ENCODE data around the gene MFAP2.

Gene MFAP2

GRCh38 chr1:16988210-16988609 lies 7.8 kb upstream of the MFAP2 start:
- H3K9ac ChIP-seq (ENCODE audit: low read depth, low read length): no peak overlapping the region
- no peaks in the 10 kb centered on the region for H3K4me1 ChIP-seq (ENCODE audit: insufficient read depth, low read length)
- no peaks in the 10 kb centered on the region for H3K9me3 ChIP-seq (ENCODE audit: insufficient read depth, low read depth, low read length)
- no peaks in the 10 kb centered on the region for H3K27me3 ChIP-seq (ENCODE audit: insufficient read depth, low read length)
- peaks cover 7% of the 10 kb centered on the region; the same call in 1 of the 2 replicates for H3K36me3 ChIP-seq (ENCODE audit: insufficient read depth, low read depth, low read length)
- no peak overlapping the region for H3K4me3 ChIP-seq (ENCODE audit: low read length)
- H3K27ac ChIP-seq (ENCODE audit: low read length): no peak overlapping the region

GRCh38 chr1:16986962-16987361 lies 6.5 kb upstream of the MFAP2 start:
- Histone ChIP-seq H3K4me3 (ENCODE audit: low read length) (no peak overlapping the region), H3K9ac (ENCODE audit: low read depth, low read length) (no peak overlapping the region), H3K9me3 (ENCODE audit: insufficient read depth, low read depth, low read length) (no peaks in the 10 kb centered on the region), H3K27me3 (ENCODE audit: insufficient read depth, low read length) (no peaks in the 10 kb centered on the region), H3K36me3 (ENCODE audit: insufficient read depth, low read depth, low read length) (peaks cover 7% of the 10 kb centered on the region; the same call in 1 of the 2 replicates), H3K4me1 (ENCODE audit: insufficient read depth, low read length) (no peaks in the 10 kb centered on the region), H3K27ac (ENCODE audit: low read length) (no peak overlapping the region)

DNA sequence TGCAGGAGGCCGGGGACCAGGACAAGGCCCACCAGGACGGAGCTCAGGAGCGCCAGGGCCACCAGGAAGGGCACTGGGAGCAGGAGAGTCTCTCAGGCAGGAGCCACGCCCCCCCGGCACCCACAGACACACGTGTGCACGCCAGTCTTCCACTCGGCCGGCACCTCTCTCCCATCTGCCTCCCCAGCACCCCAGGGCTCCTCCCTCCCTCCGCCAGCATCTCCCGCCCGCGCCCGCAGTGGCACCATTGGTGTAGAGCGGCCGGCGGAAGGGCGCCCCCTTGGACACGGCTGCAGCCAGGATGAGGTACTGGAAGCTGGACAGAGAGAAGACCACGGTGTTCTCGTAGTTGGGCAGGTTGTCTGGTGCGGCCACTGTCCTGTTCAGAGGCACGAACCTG lies 6.1 kb upstream of the MFAP2 start:
- Histone ChIP-seq H3K4me1 (ENCODE audit: insufficient read depth, low read length) (no peaks in the 10 kb centered on the region), H3K27ac (ENCODE audit: low read length) (no peak overlapping the region), H3K27me3 (ENCODE audit: insufficient read depth, low read length) (no peaks in the 10 kb centered on the region), H3K36me3 (ENCODE audit: insufficient read depth, low read depth, low read length) (peaks cover 7% of the 10 kb centered on the region; the same call in 1 of the 2 replicates), H3K4me3 (ENCODE audit: low read length) (no peak overlapping the region), H3K9me3 (ENCODE audit: insufficient read depth, low read depth, low read length) (no peaks in the 10 kb centered on the region), H3K9ac (ENCODE audit: low read depth, low read length) (no peak overlapping the region)

DNA sequence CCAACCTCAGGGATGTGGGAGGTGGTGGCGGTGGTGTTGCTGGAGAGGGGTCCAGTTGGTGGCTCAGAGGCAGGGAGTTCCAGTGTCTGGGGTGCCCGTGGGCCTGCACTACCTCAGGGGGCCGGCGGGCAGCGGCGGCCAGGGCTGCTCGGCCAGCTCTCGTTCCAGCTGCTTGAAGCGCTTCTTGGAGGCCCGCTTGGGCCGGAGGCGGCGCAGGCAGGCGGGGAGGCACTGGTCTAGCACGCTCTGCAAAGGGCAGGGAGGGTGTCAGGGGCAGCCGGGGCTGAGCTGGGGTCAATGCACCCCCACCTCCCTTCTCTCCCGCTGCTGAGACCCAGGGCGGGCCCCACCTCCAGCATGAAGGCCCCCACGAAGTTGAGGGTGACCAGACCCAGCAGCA lies 5.7 kb upstream of the MFAP2 start:
- Histone ChIP-seq H3K4me3 (ENCODE audit: low read length) (no peak overlapping the region), H3K27me3 (ENCODE audit: insufficient read depth, low read length) (no peaks in the 10 kb centered on the region; the same call in 1 of the 2 replicates), H3K4me1 (ENCODE audit: insufficient read depth, low read length) (no peaks in the 10 kb centered on the region), H3K27ac (ENCODE audit: low read length) (no peak overlapping the region), H3K9ac (ENCODE audit: low read depth, low read length) (no peak overlapping the region), H3K9me3 (ENCODE audit: insufficient read depth, low read depth, low read length) (no peaks in the 10 kb centered on the region), H3K36me3 (ENCODE audit: insufficient read depth, low read depth, low read length) (peaks cover 7% of the 10 kb centered on the region; the same call in 1 of the 2 replicates)

GRCh38 chr1:16984717-16985116 lies 4.3 kb upstream of the MFAP2 start:
- no peak overlapping the region for H3K9ac ChIP-seq (ENCODE audit: low read depth, low read length)
- H3K27me3 ChIP-seq (ENCODE audit: insufficient read depth, low read length): no peaks in the 10 kb centered on the region; the same call in 1 of the 2 replicates
- no peaks in the 10 kb centered on the region for H3K4me1 ChIP-seq (ENCODE audit: insufficient read depth, low read length)
- H3K9me3 ChIP-seq (ENCODE audit: insufficient read depth, low read depth, low read length): no peaks in the 10 kb centered on the region
- H3K36me3 ChIP-seq (ENCODE audit: insufficient read depth, low read depth, low read length): peaks cover 7% of the 10 kb centered on the region; the same call in 1 of the 2 replicates
- H3K27ac ChIP-seq (ENCODE audit: low read length): no peak overlapping the region
- no peak overlapping the region for H3K4me3 ChIP-seq (ENCODE audit: low read length)

DNA sequence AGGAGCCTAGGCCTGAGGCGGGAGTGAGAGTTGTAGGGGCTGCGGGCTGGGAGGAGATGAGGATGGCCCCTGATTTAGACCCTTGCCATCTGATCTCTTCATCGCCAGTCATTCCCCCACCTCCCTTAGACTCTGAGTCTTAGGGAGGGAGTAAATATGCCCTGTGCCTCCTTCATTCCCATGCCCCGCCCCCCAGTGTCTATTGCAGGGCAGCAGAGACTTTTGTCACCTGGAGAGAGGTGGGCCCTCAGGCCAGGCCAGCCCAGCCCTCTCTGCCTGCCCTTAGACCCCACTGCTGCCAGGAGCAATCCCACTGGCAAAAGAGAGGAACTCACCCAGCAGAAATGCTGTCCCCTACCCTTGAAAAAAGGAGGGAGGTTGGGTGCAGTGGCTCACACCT lies 3.2 kb upstream of the MFAP2 start:
- H3K27ac ChIP-seq (ENCODE audit: low read length): no peak overlapping the region
- peaks cover 7% of the 10 kb centered on the region; the same call in 1 of the 2 replicates for H3K36me3 ChIP-seq (ENCODE audit: insufficient read depth, low read depth, low read length)
- H3K9ac ChIP-seq (ENCODE audit: low read depth, low read length): no peak overlapping the region
- H3K9me3 ChIP-seq (ENCODE audit: insufficient read depth, low read depth, low read length): no peaks in the 10 kb centered on the region
- no peaks in the 10 kb centered on the region; the same call in 1 of the 2 replicates for H3K27me3 ChIP-seq (ENCODE audit: insufficient read depth, low read length)
- H3K4me1 ChIP-seq (ENCODE audit: insufficient read depth, low read length): peaks cover 6% of the 10 kb centered on the region; the same call in 1 of the 2 replicates
- H3K4me3 ChIP-seq (ENCODE audit: low read length): no peak overlapping the region

DNA sequence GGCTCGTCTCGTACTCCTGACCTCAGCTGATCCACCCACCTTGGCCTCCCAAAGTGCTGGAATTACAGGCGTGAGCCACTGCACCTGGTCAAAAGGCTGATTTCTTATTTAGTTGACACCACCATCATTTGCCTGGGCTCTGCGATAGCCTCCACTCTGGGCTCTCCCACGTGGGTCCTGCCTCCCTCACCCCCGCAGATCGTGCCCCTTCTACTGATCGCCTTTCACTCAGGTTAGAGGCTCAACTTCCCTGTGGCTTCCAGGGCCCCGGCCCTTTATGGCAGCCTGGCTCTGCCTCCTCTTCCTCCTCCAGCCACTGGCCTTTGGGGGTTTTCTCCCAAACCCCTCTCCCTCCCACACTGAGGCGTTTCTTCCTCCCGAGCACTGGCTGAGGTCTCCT lies 2.5 kb upstream of the MFAP2 start:
- Histone ChIP-seq H3K36me3 (ENCODE audit: insufficient read depth, low read depth, low read length) (peaks cover 6% of the 10 kb centered on the region; the same call in 1 of the 2 replicates), H3K4me3 (ENCODE audit: low read length) (no peak overlapping the region), H3K9ac (ENCODE audit: low read depth, low read length) (no peak overlapping the region)

GRCh38 chr1:16981269-16981849 lies 939 bp upstream of the MFAP2 start:
- Histone ChIP-seq H3K9ac (ENCODE audit: low read depth, low read length) (no peak overlapping the region), H3K27me3 (ENCODE audit: insufficient read depth, low read length) (no peaks in the 10 kb centered on the region; the same call in 1 of the 2 replicates), H3K4me3 (ENCODE audit: low read length) (no peak overlapping the region), H3K27ac (ENCODE audit: low read length) (no peak overlapping the region), H3K36me3 (ENCODE audit: insufficient read depth, low read depth, low read length) (peaks cover 18% of the 10 kb centered on the region), H3K4me1 (ENCODE audit: insufficient read depth, low read length) (peaks cover 11% of the 10 kb centered on the region; the same call in 1 of the 2 replicates), H3K9me3 (ENCODE audit: insufficient read depth, low read depth, low read length) (no peaks in the 10 kb centered on the region)

More for the DNA sequence above, 2.5 kb upstream of the MFAP2 start:
- H3K4me1 ChIP-seq (ENCODE audit: insufficient read depth, low read length): peaks cover 11% of the 10 kb centered on the region; the same call in 1 of the 2 replicates
- H3K9me3 ChIP-seq (ENCODE audit: insufficient read depth, low read depth, low read length): no peaks in the 10 kb centered on the region
- no peaks in the 10 kb centered on the region; the same call in 1 of the 2 replicates for H3K27me3 ChIP-seq (ENCODE audit: insufficient read depth, low read length)
- H3K27ac ChIP-seq (ENCODE audit: low read length): no peak overlapping the region

- H3K27ac ChIP-seq (ENCODE audit: low read length): peak overlapping the region; percentile 2
- peaks cover 33% of the 10 kb centered on the region for H3K36me3 ChIP-seq (ENCODE audit: insufficient read depth, low read depth, low read length)
- H3K4me1 ChIP-seq (ENCODE audit: insufficient read depth, low read length): peaks cover 11% of the 10 kb centered on the region; the same call in 1 of the 2 replicates
- H3K27me3 ChIP-seq (ENCODE audit: insufficient read depth, low read length): no peaks in the 10 kb centered on the region; the same call in 1 of the 2 replicates
- H3K9me3 ChIP-seq (ENCODE audit: insufficient read depth, low read depth, low read length): no peaks in the 10 kb centered on the region
- peak overlapping the region; percentile 96 for H3K4me3 ChIP-seq (ENCODE audit: low read length)
- H3K9ac ChIP-seq (ENCODE audit: low read depth, low read length): peak overlapping the region; percentile 86
Measured at GRCh38 chr1:16979475-16980327, 719 bp downstream of the MFAP2 start.

GRCh38 chr1:16978567-16979474 lies 1.6 kb downstream of the MFAP2 start:
- H3K9ac ChIP-seq (ENCODE audit: low read depth, low read length): peak overlapping the region; percentile 86
- H3K4me1 ChIP-seq (ENCODE audit: insufficient read depth, low read length): peaks cover 11% of the 10 kb centered on the region; the same call in 1 of the 2 replicates
- no peak overlapping the region for H3K27ac ChIP-seq (ENCODE audit: low read length)
- H3K9me3 ChIP-seq (ENCODE audit: insufficient read depth, low read depth, low read length): no peaks in the 10 kb centered on the region
- peak overlapping the region; percentile 96 for H3K4me3 ChIP-seq (ENCODE audit: low read length)
- H3K27me3 ChIP-seq (ENCODE audit: insufficient read depth, low read length): no peaks in the 10 kb centered on the region; the same call in 1 of the 2 replicates
- peaks cover 33% of the 10 kb centered on the region for H3K36me3 ChIP-seq (ENCODE audit: insufficient read depth, low read depth, low read length)

- no peaks in the 10 kb centered on the region; the same call in 1 of the 2 replicates for H3K27me3 ChIP-seq (ENCODE audit: insufficient read depth, low read length)
- H3K4me1 ChIP-seq (ENCODE audit: insufficient read depth, low read length): peaks cover 11% of the 10 kb centered on the region; the same call in 1 of the 2 replicates
- peak overlapping the region; percentile 86; the same call in 1 of the 2 replicates for H3K9ac ChIP-seq (ENCODE audit: low read depth, low read length)
- peaks cover 37% of the 10 kb centered on the region for H3K36me3 ChIP-seq (ENCODE audit: insufficient read depth, low read depth, low read length)
- no peak overlapping the region for H3K4me3 ChIP-seq (ENCODE audit: low read length)
- H3K9me3 ChIP-seq (ENCODE audit: insufficient read depth, low read depth, low read length): no peaks in the 10 kb centered on the region
- H3K27ac ChIP-seq (ENCODE audit: low read length): no peak overlapping the region
Measured at GRCh38 chr1:16978139-16978538, 2.3 kb downstream of the MFAP2 start.

Measured in iPS-20b (cell line).